HG03039 (cell line): ENCODE data around the gene PSG2.
"Not testable (repeated sequence)": the region's sequence is repeated elsewhere in the genome, so short reads cannot be mapped to it uniquely, and the experiment has no call there.

ENCODE experiments used
- ATAC-seq: cut with Tn5 transposase; IDR thresholded peaks from one replicate; pipeline ENCODE4 v1.9.1; 2021; ENCODE audit warnings: mild to moderate bottlenecking, moderate library complexity; ENCODE audit not compliant: unreplicated experiment

PSG2 gene

GRCh38 chr19:43078311-43078710, 4.2 kb downstream of the PSG2 start:
- ATAC-seq: no peak

GRCh38 chr19:43077881-43078280, 4.6 kb downstream of the PSG2 start:
- not testable (repeated sequence) for ATAC-seq

GRCh38 chr19:43062418-43062817, 20.1 kb downstream of the PSG2 start:
- not testable (repeated sequence) for ATAC-seq

- not testable (repeated sequence) for ATAC-seq
These were observed 21.2 kb downstream of the PSG2 start for GRCh38 chr19:43061326-43061725.

- ATAC-seq: not testable (repeated sequence)
These were observed 22.2 kb downstream of the PSG2 start for GRCh38 chr19:43060254-43060653.

- not testable (repeated sequence) for ATAC-seq
These were observed 23.0 kb downstream of the PSG2 start for GRCh38 chr19:43059482-43059881.

GRCh38 chr19:43058440-43058839, 24.1 kb downstream of the PSG2 start:
- not testable (repeated sequence) for ATAC-seq

GRCh38 chr19:43047966-43048365, 34.5 kb downstream of the PSG2 start:
- ATAC-seq: not testable (repeated sequence)

GRCh38 chr19:43046578-43046977, 35.9 kb downstream of the PSG2 start:
- ATAC-seq: not testable (repeated sequence)

- ATAC-seq: not testable (repeated sequence)
These were observed 38.9 kb downstream of the PSG2 start for GRCh38 chr19:43043492-43044180.

GRCh38 chr19:43031645-43032044, 50.9 kb downstream of the PSG2 start:
- not testable (repeated sequence) for ATAC-seq

- no peak for ATAC-seq
These were observed 53.6 kb downstream of the PSG2 start for GRCh38 chr19:43028866-43029265.

GRCh38 chr19:43027985-43028384, 54.5 kb downstream of the PSG2 start:
- ATAC-seq: not testable (repeated sequence)

GRCh38 chr19:43027061-43027460, 55.4 kb downstream of the PSG2 start:
- not testable (repeated sequence) for ATAC-seq

- not testable (repeated sequence) for ATAC-seq
These were observed 56.1 kb downstream of the PSG2 start, which contains the start of gene PSG11 for GRCh38 chr19:43026369-43026768. TSS of gene PSG11 (minus strand) at chr19:43026469. CDS start at chr19:43026372, 97 bp downstream.

GRCh38 chr19:43022098-43022497, 60.4 kb downstream of the PSG2 start:
- ATAC-seq: not testable (repeated sequence)

GRCh38 chr19:43021629-43022028, 60.9 kb downstream of the PSG2 start:
- ATAC-seq: not testable (repeated sequence)

GRCh38 chr19:43019588-43019987, 62.9 kb downstream of the PSG2 start:
- ATAC-seq: not testable (repeated sequence)
